Astrocyte (in vitro differentiated cells and primary cell): ENCODE results near the gene NKAIN4.

ENCODE experiments used
- CTCF ChIP-seq: IDR thresholded peaks from 2 replicates; pipeline ENCODE4 v1.5.1; 2011; ENCODE audit warnings: low read depth, mild to moderate bottlenecking, inconsistent platforms, low read length, moderate library complexity; ENCODE audit not compliant: insufficient read depth
- EZH2 ChIP-seq: IDR thresholded peaks from 2 replicates; pipeline ENCODE4 v1.6.1; 2012; ENCODE audit warnings: mild to moderate bottlenecking, low read length, inconsistent platforms; ENCODE audit not compliant: insufficient read depth

- TF ChIP-seq CTCF (no peak), EZH2 (no peak)
Measured at GRCh38 chr20:63294536-63294900, 40.3 kb upstream of the NKAIN4 start.
